K562 (cell line): Measurements from ENCODE around the gene SLC12A3. TPM values are rescaled to one million over a fixed set of nuclear protein-coding genes. Genes with fewer than 3 reads are reported as not detected.

Experiments
- ARID2 ChIP-seq: fragments of 450-650 bp; IDR thresholded peaks from 2 replicates; pipeline ENCODE4 v1.6.1; 2017; ENCODE audit warnings: antibody characterized with exemption, mild to moderate bottlenecking
- ATF7 ChIP-seq: fragments of 450-650 bp; IDR thresholded peaks from 2 replicates; pipeline ENCODE4 v1.7.1; 2014; ENCODE audit warnings: mild to moderate bottlenecking, moderate library complexity
- BRF2 ChIP-seq: IDR thresholded peaks from 3 replicates; pipeline ENCODE4 v1.6.1; 2011; ENCODE audit warnings: borderline replicate concordance, mild to moderate bottlenecking; ENCODE audit not compliant: insufficient read length, insufficient read depth
- CC2D1A ChIP-seq: fragments of 450-650 bp; IDR thresholded peaks from 2 replicates; pipeline ENCODE4 v1.6.1; 2017; ENCODE audit warnings: mild to moderate bottlenecking
- CCAR2 ChIP-seq: fragments of 200-400 bp; formaldehyde crosslinking; IDR thresholded peaks from 2 replicates; pipeline ENCODE4 v1.6.1; 2017; ENCODE audit warnings: mild to moderate bottlenecking, low read depth, low read length
- CREB1 ChIP-seq, 2 experiments: sonication (generic) in 1 of 2; formaldehyde crosslinking in 1 of 2; IDR thresholded peaks; 2 replicates each; pipeline versions ENCODE4 v1.6.1 to v1.8.0; 2012 to 2022; ENCODE audit warnings: inconsistent platforms in 1 of 2, mild to moderate bottlenecking in 1 of 2, missing genetic modification reagents in 1 of 2, moderate library complexity in 1 of 2
- CREB5 ChIP-seq: fragments of 250-450 bp; sonication (Bioruptor Pico); IDR thresholded peaks from 2 replicates; pipeline ENCODE4 v1.5.0; 2020; ENCODE audit warnings: mild to moderate bottlenecking
- DLX4 ChIP-seq: fragments of 250-450 bp; sonication (Bioruptor Pico); IDR thresholded peaks from 2 replicates; pipeline ENCODE4 v1.6.1; 2021; ENCODE audit warnings: mild to moderate bottlenecking
- ELF2 ChIP-seq: fragments of 250-450 bp; sonication (Bioruptor Pico); IDR thresholded peaks from 2 replicates; pipeline ENCODE4 v1.5.0; 2021; ENCODE audit warnings: mild to moderate bottlenecking
- FOXM1 ChIP-seq, 2 experiments: fragments of 450-650 bp in 1 of 2; sonication (generic) in 1 of 2; formaldehyde crosslinking in 1 of 2; IDR thresholded peaks; 2 replicates each; pipeline versions ENCODE4 v1.6.1 to v1.9.0; 2017 to 2022; ENCODE audit warnings: low read depth in 2 of 2, mild to moderate bottlenecking in 2 of 2, missing genetic modification reagents in 1 of 2, moderate library complexity in 1 of 2
- FUS ChIP-seq: fragments of 200-400 bp; formaldehyde crosslinking; optimal IDR thresholded peaks from 2 replicates; pipeline ENCODE3; 2017; ENCODE audit warnings: low read depth, low read length
- MED1 ChIP-seq: sonication (generic); formaldehyde crosslinking; IDR thresholded peaks from 2 replicates; pipeline ENCODE4 v1.8.1; 2023; ENCODE audit warnings: missing genetic modification reagents, borderline replicate concordance
- MXD1 ChIP-seq: fragments of 250-450 bp; sonication (Bioruptor Pico); IDR thresholded peaks from 2 replicates; pipeline ENCODE4 v1.8.0; 2021; ENCODE audit warnings: borderline replicate concordance, mild to moderate bottlenecking, moderate library complexity; ENCODE audit not compliant: poor library complexity, severe bottlenecking
- PURB ChIP-seq: sonication (generic); formaldehyde crosslinking; IDR thresholded peaks from 2 replicates; pipeline ENCODE4 v1.9.0; 2021; ENCODE audit warnings: low read depth, mild to moderate bottlenecking, missing genetic modification reagents
- STAG1 ChIP-seq: sonication (generic); formaldehyde crosslinking; IDR thresholded peaks from 2 replicates; pipeline ENCODE4 v1.5.0; 2020; ENCODE audit warnings: missing genetic modification reagents, borderline replicate concordance
- TARDBP ChIP-seq: fragments of 450-650 bp; IDR thresholded peaks from 2 replicates; pipeline ENCODE4 v1.6.1; 2016
- TCFL5 ChIP-seq: fragments of 250-450 bp; sonication (Bioruptor Pico); conservative IDR thresholded peaks from 2 replicates; pipeline ENCODE4 v1.6.1; 2021; ENCODE audit warnings: mild to moderate bottlenecking, moderate library complexity, matching md5 sums
- ZBTB49 ChIP-seq: sonication (generic); formaldehyde crosslinking; IDR thresholded peaks from 2 replicates; pipeline ENCODE4 v1.8.0; 2022; ENCODE audit warnings: missing genetic modification reagents, mild to moderate bottlenecking, borderline replicate concordance
- ZNF165 ChIP-seq: fragments of 250-450 bp; sonication (Bioruptor Pico); IDR thresholded peaks from 2 replicates; pipeline ENCODE4 v1.4.0; 2020; ENCODE audit warnings: borderline replicate concordance
- ZNF3 ChIP-seq: fragments of 250-450 bp; sonication (Bioruptor Pico); IDR thresholded peaks from 2 replicates; pipeline ENCODE4 v1.5.0; 2021; ENCODE audit warnings: mild to moderate bottlenecking, moderate library complexity
- polyA plus RNA-seq, 8 experiments: library from polyadenylated mRNA; depleted of rRNA in 4 of 8; stranded (reverse) in 5 of 8; unstranded in 3 of 8; fragments of >200 nt; fragmentation: Nextera tagmentation in 2 of 8; fragmentation: Illumina TruSeq in 1 of 8; extraction: Ambion mirVana in 2 of 8; extraction: Trizol in 1 of 8; gene quantifications; 2 replicates each; pipeline versions ENCODE4 v1.2.1 to v1.2.3, GENCODE V29; 2011 to 2014; ENCODE audit warnings: inconsistent platforms in 1 of 8, missing spikeins in 1 of 8
- total RNA-seq, 7 experiments: library from RNA; depleted of rRNA in 6 of 7; stranded (reverse); fragments of >200 nt in 6 of 7; fragmentation: Illumina TruSeq in 2 of 7; extraction: Trizol in 2 of 7; gene quantifications; 2 replicates each; pipeline versions ENCODE4 v1.2.1 to v1.2.3, GENCODE V29; 2011 to 2021; ENCODE audit warnings: low replicate concordance in 1 of 7

SLC12A3 gene
- total and polyA plus RNA-seq, 9 of the 15 experiments (the other 6 are each of a cell fraction or from before 2014, with no cell fraction given): not detected

GRCh38 chr16:56964243-56965148 is 99.5 kb downstream of the SLC12A3 start (continued):
- TF ChIP-seq CREB5 (no peak), MED1 (CRISPR knock-in tag) (no peak), DLX4 (CRISPR knock-in tag) (no peak), ARID2 (no peak), STAG1 (CRISPR knock-in tag) (peak; percentile 14; the same call in 1 of the 2 replicates), CCAR2 (no peak), ATF7 (peak; percentile 89), CREB1 (IDR thresholded peaks at IDR 0.05) (no peak; the same call in 1 of the 2 replicates), CREB1 (CRISPR knock-in tag; IDR thresholded peaks at IDR 0.05) (no peak), ELF2 (no peak), FOXM1 (IDR thresholded peaks at IDR 0.05; ENCODE audit: low read depth) (no peak), FOXM1 (CRISPR knock-in tag; IDR thresholded peaks at IDR 0.05; ENCODE audit: low read depth) (no peak), BRF2 (no peak), PURB (CRISPR knock-in tag) (no peak), ZBTB49 (CRISPR knock-in tag) (no peak), CC2D1A (peak; percentile 66; the same call in 1 of the 2 replicates), ZNF3 (CRISPR knock-in tag) (no peak), TARDBP (no peak), FUS (no peak), ZNF165 (CRISPR knock-in tag) (no peak), TCFL5 (CRISPR knock-in tag) (no peak), MXD1 (CRISPR knock-in tag) (no peak)
